OCI-LY1 (cell line): ENCODE results near the gene LRMDA.

ENCODE experiments used
- H2AFZ ChIP-seq: fragments of 200-600 bp; sonication (generic), shearing (Covaris generic); 2 replicates; pipeline ENCODE4 v1.6.0; 2014; ENCODE audit warnings: antibody characterized with exemption, mild to moderate bottlenecking, low read length
- H3F3A ChIP-seq: fragments of 200-600 bp; sonication (generic), shearing (Covaris generic); 2 replicates; pipeline ENCODE4 v1.6.0; 2014; ENCODE audit warnings: mild to moderate bottlenecking, antibody characterized with exemption, low read length, moderate library complexity; ENCODE audit not compliant: insufficient read depth
- H3K27ac ChIP-seq: fragments of 200-600 bp; sonication (generic); 2 replicates; pipeline ENCODE4 v1.5.1; 2014; ENCODE audit warnings: low read length, mixed run types, mild to moderate bottlenecking, low read depth; ENCODE audit not compliant: poor library complexity, severe bottlenecking
- H3K27me3 ChIP-seq: fragments of 200-600 bp; sonication (generic); 2 replicates; pipeline ENCODE4 v1.6.0; 2014; ENCODE audit warnings: antibody characterized with exemption, mild to moderate bottlenecking, low read length, moderate library complexity; ENCODE audit not compliant: insufficient read depth
- H3K36me3 ChIP-seq: fragments of 200-600 bp; sonication (generic); 2 replicates; pipeline ENCODE4 v1.6.1; 2014; ENCODE audit warnings: mild to moderate bottlenecking, antibody characterized with exemption, low read length, moderate library complexity, mixed read lengths; ENCODE audit not compliant: insufficient read depth
- H3K4me1 ChIP-seq: fragments of 200-600 bp; sonication (generic); 2 replicates; pipeline ENCODE4 v1.5.1; 2014; ENCODE audit warnings: mild to moderate bottlenecking, low read length, moderate library complexity; ENCODE audit not compliant: insufficient read depth, severe bottlenecking
- H3K4me2 ChIP-seq: fragments of 200-600 bp; sonication (generic), shearing (Covaris generic); 2 replicates; pipeline ENCODE4 v1.6.1; 2014; ENCODE audit warnings: low read length
- H3K4me3 ChIP-seq: fragments of 200-600 bp; sonication (generic); 2 replicates; pipeline ENCODE4 v1.5.1; 2014; ENCODE audit warnings: low read length, low read depth, mild to moderate bottlenecking, mixed read lengths; ENCODE audit not compliant: poor library complexity, severe bottlenecking
- H3K79me2 ChIP-seq: fragments of 200-600 bp; shearing (Covaris generic); 2 replicates; pipeline ENCODE4 v1.6.1; 2016; ENCODE audit warnings: mixed run types, low read length, mixed read lengths; ENCODE audit not compliant: insufficient read depth
- H3K9ac ChIP-seq: fragments of 200-600 bp; sonication (generic), shearing (Covaris generic); 2 replicates; pipeline ENCODE4 v1.6.1; 2014; ENCODE audit warnings: mild to moderate bottlenecking, low read length, mixed read lengths
- H3K9me2 ChIP-seq: fragments of 200-600 bp; sonication (generic), shearing (Covaris generic); 2 replicates; pipeline ENCODE4 v1.6.1; 2014; ENCODE audit warnings: low read depth, mild to moderate bottlenecking, low read length, mixed read lengths
- H3K9me3 ChIP-seq: fragments of 200-600 bp; shearing (Covaris generic); 2 replicates; pipeline ENCODE4 v1.6.1; 2014; ENCODE audit warnings: low read length, mixed read lengths
- H4K20me1 ChIP-seq: fragments of 200-600 bp; sonication (generic), shearing (Covaris generic); 2 replicates; pipeline ENCODE4 v1.6.0; 2016; ENCODE audit warnings: mild to moderate bottlenecking, low read length; ENCODE audit not compliant: insufficient read depth
- EZH2 ChIP-seq: fragments of 200-600 bp; sonication (generic), shearing (Covaris generic); IDR thresholded peaks from 2 replicates; pipeline ENCODE4 v1.8.0; 2017; ENCODE audit warnings: borderline replicate concordance, mixed run types, mild to moderate bottlenecking, antibody characterized with exemption, low read length, moderate library complexity, mixed read lengths
- TF ChIP-seq, protein P1 (sequence below): fragments of 200-600 bp; sonication (generic), shearing (Covaris generic); IDR thresholded peaks from 2 replicates; pipeline ENCODE4 v1.5.1; 2017; ENCODE audit warnings: mild to moderate bottlenecking, antibody characterized with exemption, low read length, moderate library complexity, mixed read lengths

LRMDA gene

GRCh38 chr10:76297358-76297757 is 865.9 kb downstream of the LRMDA start:
- Histone ChIP-seq H3K36me3 (no peaks in the 10 kb centered on the region), H3K9me3 (no peaks in the 10 kb centered on the region), H2AFZ (no peak overlapping the region), H3K4me2 (no peak overlapping the region), H3K27ac (no peak overlapping the region), H3K4me1 (no peaks in the 10 kb centered on the region), H4K20me1 (no peaks in the 10 kb centered on the region), H3K9ac (no peak overlapping the region), H3K27me3 (no peaks in the 10 kb centered on the region), H3K9me2 (no peaks in the 10 kb centered on the region), H3K79me2 (no peaks in the 10 kb centered on the region), H3F3A (no peaks in the 10 kb centered on the region), H3K4me3 (no peak overlapping the region)
- TF ChIP-seq, protein P1, sequence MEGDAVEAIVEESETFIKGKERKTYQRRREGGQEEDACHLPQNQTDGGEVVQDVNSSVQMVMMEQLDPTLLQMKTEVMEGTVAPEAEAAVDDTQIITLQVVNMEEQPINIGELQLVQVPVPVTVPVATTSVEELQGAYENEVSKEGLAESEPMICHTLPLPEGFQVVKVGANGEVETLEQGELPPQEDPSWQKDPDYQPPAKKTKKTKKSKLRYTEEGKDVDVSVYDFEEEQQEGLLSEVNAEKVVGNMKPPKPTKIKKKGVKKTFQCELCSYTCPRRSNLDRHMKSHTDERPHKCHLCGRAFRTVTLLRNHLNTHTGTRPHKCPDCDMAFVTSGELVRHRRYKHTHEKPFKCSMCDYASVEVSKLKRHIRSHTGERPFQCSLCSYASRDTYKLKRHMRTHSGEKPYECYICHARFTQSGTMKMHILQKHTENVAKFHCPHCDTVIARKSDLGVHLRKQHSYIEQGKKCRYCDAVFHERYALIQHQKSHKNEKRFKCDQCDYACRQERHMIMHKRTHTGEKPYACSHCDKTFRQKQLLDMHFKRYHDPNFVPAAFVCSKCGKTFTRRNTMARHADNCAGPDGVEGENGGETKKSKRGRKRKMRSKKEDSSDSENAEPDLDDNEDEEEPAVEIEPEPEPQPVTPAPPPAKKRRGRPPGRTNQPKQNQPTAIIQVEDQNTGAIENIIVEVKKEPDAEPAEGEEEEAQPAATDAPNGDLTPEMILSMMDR: no peak
- TF ChIP-seq EZH2: no peak

- Histone ChIP-seq H3K9ac (no peak overlapping the region), H3F3A (no peaks in the 10 kb centered on the region), H2AFZ (no peak overlapping the region), H3K36me3 (no peaks in the 10 kb centered on the region), H3K4me1 (no peaks in the 10 kb centered on the region), H3K9me2 (no peaks in the 10 kb centered on the region), H3K27me3 (no peaks in the 10 kb centered on the region), H3K27ac (no peak overlapping the region), H4K20me1 (no peaks in the 10 kb centered on the region), H3K9me3 (no peaks in the 10 kb centered on the region), H3K4me3 (no peak overlapping the region), H3K79me2 (no peaks in the 10 kb centered on the region), H3K4me2 (no peak overlapping the region)
- TF ChIP-seq EZH2: no peak
- TF ChIP-seq, protein P1: no peak
Observed at GRCh38 chr10:76297780-76298281, 866.4 kb downstream of the LRMDA start.

- Histone ChIP-seq H3K27me3 (no peaks in the 10 kb centered on the region), H3K4me1 (no peaks in the 10 kb centered on the region), H3K4me2 (no peak overlapping the region), H3K4me3 (no peak overlapping the region), H4K20me1 (no peaks in the 10 kb centered on the region), H3K27ac (no peak overlapping the region), H2AFZ (no peak overlapping the region), H3F3A (no peaks in the 10 kb centered on the region), H3K9me2 (no peaks in the 10 kb centered on the region), H3K9ac (no peak overlapping the region), H3K9me3 (no peaks in the 10 kb centered on the region), H3K79me2 (no peaks in the 10 kb centered on the region), H3K36me3 (no peaks in the 10 kb centered on the region)
- TF ChIP-seq, protein P1: no peak
- TF ChIP-seq EZH2: no peak
Observed at GRCh38 chr10:76298329-76298728, 866.9 kb downstream of the LRMDA start.
